HepG2 (cell line): ENCODE results near the gene ARF6. TPM values are rescaled to one million over a fixed set of nuclear protein-coding genes. Genes with fewer than 3 reads are reported as not detected.

Experiments used
- EHMT2 ChIP-seq: fragments of 200-600 bp; sonication (generic); IDR thresholded peaks from 2 replicates; pipeline ENCODE4 v1.7.0; 2017; ENCODE audit warnings: antibody characterized with exemption, low read depth, low read length, borderline replicate concordance
- HNRNPK ChIP-seq: fragments of 200-400 bp; formaldehyde crosslinking; IDR thresholded peaks from 2 replicates; pipeline ENCODE4 v1.6.1; 2018; ENCODE audit warnings: low read length, low read depth, moderate library complexity, mild to moderate bottlenecking; ENCODE audit not compliant: poor library complexity, severe bottlenecking
- NCOA1 ChIP-seq: sonication (generic); formaldehyde crosslinking; IDR thresholded peaks from 2 replicates; pipeline ENCODE4 v1.9.0; 2021; ENCODE audit warnings: missing genetic modification reagents
- PTBP1 ChIP-seq: fragments of 200-400 bp; formaldehyde crosslinking; IDR thresholded peaks from 2 replicates; pipeline ENCODE4 v1.6.1; 2018; ENCODE audit warnings: low read length, low read depth; ENCODE audit not compliant: poor library complexity, severe bottlenecking
- RBFOX2 ChIP-seq: fragments of 200-400 bp; formaldehyde crosslinking; IDR thresholded peaks from 2 replicates; pipeline ENCODE4 v1.6.1; 2017; ENCODE audit warnings: low read depth, mild to moderate bottlenecking, low read length
- TBP ChIP-seq: sonication (generic); formaldehyde crosslinking; IDR thresholded peaks from 2 replicates; pipeline ENCODE4 v1.5.0; 2020; ENCODE audit warnings: missing genetic modification reagents
- ZIK1 ChIP-seq: sonication (generic); formaldehyde crosslinking; IDR thresholded peaks from 2 replicates; pipeline ENCODE4 v1.5.0; 2020; ENCODE audit warnings: mild to moderate bottlenecking, low read depth, missing genetic modification reagents, borderline replicate concordance
- ZNF329 ChIP-seq: sonication (generic); formaldehyde crosslinking; IDR thresholded peaks from 2 replicates; pipeline ENCODE4 v1.9.0; 2021; ENCODE audit warnings: low read depth, mild to moderate bottlenecking, missing genetic modification reagents
- ZNF589 ChIP-seq: sonication (generic); formaldehyde crosslinking; conservative IDR thresholded peaks from 2 replicates; pipeline ENCODE4 v1.8.0; 2022; ENCODE audit warnings: mild to moderate bottlenecking, moderate library complexity, missing genetic modification reagents
- polyA plus RNA-seq, 8 experiments: library from polyadenylated mRNA; depleted of rRNA in 3 of 8; stranded (reverse) in 7 of 8; unstranded in 1 of 8; fragments of >200 nt; fragmentation: Illumina TruSeq in 4 of 8; extraction: Trizol in 4 of 8; gene quantifications; 2 replicates each; pipeline versions ENCODE4 v1.2.1 to v1.2.3, GENCODE V29; 2011 to 2016; ENCODE audit warnings: low read depth in 4 of 8, missing spikeins in 1 of 8, mixed read lengths in 1 of 8; ENCODE audit not compliant: insufficient read depth in 1 of 8
- total RNA-seq, 5 experiments: library from RNA; depleted of rRNA; stranded (reverse); fragments of >200 nt; fragmentation: Illumina TruSeq; extraction: Trizol; gene quantifications; 2 replicates each; pipeline ENCODE4 v1.2.3, GENCODE V29; 2016; ENCODE audit warnings: low read depth in 1 of 5
- TF ChIP-seq, protein P1 (sequence below): sonication (generic); formaldehyde crosslinking; conservative IDR thresholded peaks from 2 replicates; pipeline ENCODE4 v1.4.0; 2020; ENCODE audit warnings: missing genetic modification reagents
- TF ChIP-seq, protein P2 (sequence below): sonication (generic); formaldehyde crosslinking; IDR thresholded peaks from 2 replicates; pipeline ENCODE4 v1.8.0; 2022; ENCODE audit warnings: missing genetic modification reagents, mild to moderate bottlenecking, moderate library complexity, borderline replicate concordance
- TF ChIP-seq, protein P3 (sequence below): sonication (generic); formaldehyde crosslinking; IDR thresholded peaks from 2 replicates; pipeline ENCODE4 v1.4.0; 2020; ENCODE audit warnings: mild to moderate bottlenecking, low read depth, missing genetic modification reagents
- TF ChIP-seq, protein P4 (sequence below): IDR thresholded peaks from 2 replicates; pipeline ENCODE4 v1.6.1; 2016; ENCODE audit warnings: missing compliant biosample characterization, missing genetic modification reagents, borderline replicate concordance
- TF ChIP-seq, protein P5 (sequence below): IDR thresholded peaks from 2 replicates; pipeline ENCODE4 v1.6.1; 2016; ENCODE audit warnings: missing compliant biosample characterization, missing genetic modification reagents, borderline replicate concordance

ARF6 gene
- total and polyA plus RNA-seq, 2 of the 13 experiments (the other 11 are each of a cell fraction or from before 2014, with no cell fraction given) = 12.7 to 31.9 TPM

DNA sequence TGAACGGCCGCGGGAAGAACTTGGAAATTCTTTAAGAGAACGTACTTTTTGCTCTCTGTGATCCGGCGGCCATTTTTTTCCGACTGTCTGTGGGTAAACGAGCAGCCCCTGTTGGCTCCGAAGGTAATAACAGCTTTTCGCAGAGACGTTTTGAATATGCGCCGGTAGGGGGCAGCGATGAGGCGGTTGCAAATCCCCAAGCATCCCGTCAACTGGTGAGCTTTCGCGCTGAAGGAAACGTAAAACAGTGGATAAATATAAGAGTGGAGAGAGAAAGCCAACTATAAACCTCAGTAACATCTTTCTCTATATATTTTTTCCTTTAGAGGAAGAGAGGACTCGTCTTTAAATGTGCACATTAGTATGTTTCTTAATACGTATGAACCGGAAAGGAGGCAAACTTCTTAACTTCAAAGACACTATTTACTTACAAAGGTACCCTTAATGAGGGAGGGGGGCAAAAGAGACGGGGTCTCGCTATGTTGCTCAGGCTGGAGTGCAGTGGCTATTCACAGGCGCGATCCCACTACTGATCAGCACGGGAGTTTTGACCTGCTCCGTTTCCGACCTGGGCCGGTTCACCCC is 30.7 kb upstream of the ARF6 start (continued):
- TF ChIP-seq ZNF329 (CRISPR knock-in tag) (no peak; the same call in 1 of the 2 replicates), NCOA1 (CRISPR knock-in tag) (no peak), EHMT2 (no peak), ZNF589 (CRISPR knock-in tag) (no peak; the same call in 1 of the 2 replicates), ZIK1 (no peak), TBP (CRISPR knock-in tag) (no peak), PTBP1 (no peak), HNRNPK (no peak), RBFOX2 (no peak; the same call in 1 of the 2 replicates)
- TF ChIP-seq, protein P1, sequence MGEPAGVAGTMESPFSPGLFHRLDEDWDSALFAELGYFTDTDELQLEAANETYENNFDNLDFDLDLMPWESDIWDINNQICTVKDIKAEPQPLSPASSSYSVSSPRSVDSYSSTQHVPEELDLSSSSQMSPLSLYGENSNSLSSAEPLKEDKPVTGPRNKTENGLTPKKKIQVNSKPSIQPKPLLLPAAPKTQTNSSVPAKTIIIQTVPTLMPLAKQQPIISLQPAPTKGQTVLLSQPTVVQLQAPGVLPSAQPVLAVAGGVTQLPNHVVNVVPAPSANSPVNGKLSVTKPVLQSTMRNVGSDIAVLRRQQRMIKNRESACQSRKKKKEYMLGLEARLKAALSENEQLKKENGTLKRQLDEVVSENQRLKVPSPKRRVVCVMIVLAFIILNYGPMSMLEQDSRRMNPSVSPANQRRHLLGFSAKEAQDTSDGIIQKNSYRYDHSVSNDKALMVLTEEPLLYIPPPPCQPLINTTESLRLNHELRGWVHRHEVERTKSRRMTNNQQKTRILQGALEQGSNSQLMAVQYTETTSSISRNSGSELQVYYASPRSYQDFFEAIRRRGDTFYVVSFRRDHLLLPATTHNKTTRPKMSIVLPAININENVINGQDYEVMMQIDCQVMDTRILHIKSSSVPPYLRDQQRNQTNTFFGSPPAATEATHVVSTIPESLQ (CRISPR knock-in tag) = no peak
- TF ChIP-seq, protein P2, sequence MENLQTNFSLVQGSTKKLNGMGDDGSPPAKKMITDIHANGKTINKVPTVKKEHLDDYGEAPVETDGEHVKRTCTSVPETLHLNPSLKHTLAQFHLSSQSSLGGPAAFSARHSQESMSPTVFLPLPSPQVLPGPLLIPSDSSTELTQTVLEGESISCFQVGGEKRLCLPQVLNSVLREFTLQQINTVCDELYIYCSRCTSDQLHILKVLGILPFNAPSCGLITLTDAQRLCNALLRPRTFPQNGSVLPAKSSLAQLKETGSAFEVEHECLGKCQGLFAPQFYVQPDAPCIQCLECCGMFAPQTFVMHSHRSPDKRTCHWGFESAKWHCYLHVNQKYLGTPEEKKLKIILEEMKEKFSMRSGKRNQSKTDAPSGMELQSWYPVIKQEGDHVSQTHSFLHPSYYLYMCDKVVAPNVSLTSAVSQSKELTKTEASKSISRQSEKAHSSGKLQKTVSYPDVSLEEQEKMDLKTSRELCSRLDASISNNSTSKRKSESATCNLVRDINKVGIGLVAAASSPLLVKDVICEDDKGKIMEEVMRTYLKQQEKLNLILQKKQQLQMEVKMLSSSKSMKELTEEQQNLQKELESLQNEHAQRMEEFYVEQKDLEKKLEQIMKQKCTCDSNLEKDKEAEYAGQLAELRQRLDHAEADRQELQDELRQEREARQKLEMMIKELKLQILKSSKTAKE = no peak
- TF ChIP-seq, protein P3, sequence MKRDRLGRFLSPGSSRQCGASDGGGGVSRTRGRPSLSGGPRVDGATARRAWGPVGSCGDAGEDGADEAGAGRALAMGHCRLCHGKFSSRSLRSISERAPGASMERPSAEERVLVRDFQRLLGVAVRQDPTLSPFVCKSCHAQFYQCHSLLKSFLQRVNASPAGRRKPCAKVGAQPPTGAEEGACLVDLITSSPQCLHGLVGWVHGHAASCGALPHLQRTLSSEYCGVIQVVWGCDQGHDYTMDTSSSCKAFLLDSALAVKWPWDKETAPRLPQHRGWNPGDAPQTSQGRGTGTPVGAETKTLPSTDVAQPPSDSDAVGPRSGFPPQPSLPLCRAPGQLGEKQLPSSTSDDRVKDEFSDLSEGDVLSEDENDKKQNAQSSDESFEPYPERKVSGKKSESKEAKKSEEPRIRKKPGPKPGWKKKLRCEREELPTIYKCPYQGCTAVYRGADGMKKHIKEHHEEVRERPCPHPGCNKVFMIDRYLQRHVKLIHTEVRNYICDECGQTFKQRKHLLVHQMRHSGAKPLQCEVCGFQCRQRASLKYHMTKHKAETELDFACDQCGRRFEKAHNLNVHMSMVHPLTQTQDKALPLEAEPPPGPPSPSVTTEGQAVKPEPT (CRISPR knock-in tag) = no peak
- TF ChIP-seq, protein P4, sequence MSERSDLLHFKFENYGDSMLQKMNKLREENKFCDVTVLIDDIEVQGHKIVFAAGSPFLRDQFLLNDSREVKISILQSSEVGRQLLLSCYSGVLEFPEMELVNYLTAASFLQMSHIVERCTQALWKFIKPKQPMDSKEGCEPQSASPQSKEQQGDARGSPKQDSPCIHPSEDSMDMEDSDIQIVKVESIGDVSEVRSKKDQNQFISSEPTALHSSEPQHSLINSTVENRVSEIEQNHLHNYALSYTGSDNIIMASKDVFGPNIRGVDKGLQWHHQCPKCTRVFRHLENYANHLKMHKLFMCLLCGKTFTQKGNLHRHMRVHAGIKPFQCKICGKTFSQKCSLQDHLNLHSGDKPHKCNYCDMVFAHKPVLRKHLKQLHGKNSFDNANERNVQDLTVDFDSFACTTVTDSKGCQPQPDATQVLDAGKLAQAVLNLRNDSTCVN (CRISPR knock-in tag) = no peak; the same call in 1 of the 2 replicates
- TF ChIP-seq, protein P5, sequence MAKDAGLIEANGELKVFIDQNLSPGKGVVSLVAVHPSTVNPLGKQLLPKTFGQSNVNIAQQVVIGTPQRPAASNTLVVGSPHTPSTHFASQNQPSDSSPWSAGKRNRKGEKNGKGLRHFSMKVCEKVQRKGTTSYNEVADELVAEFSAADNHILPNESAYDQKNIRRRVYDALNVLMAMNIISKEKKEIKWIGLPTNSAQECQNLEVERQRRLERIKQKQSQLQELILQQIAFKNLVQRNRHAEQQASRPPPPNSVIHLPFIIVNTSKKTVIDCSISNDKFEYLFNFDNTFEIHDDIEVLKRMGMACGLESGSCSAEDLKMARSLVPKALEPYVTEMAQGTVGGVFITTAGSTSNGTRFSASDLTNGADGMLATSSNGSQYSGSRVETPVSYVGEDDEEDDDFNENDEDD (CRISPR knock-in tag) = no peak
